A673 (cell line): ENCODE results near the gene DCAF15. TPM values are rescaled to one million over a fixed set of nuclear protein-coding genes. Genes with fewer than 3 reads are reported as not detected.

Experiments
- BruUV-seq: library from RNA; stranded (reverse); fragments of 400-500 nt; replicated peaks from 2 replicates; lab custom pipeline; 2021; lab: Mats Ljungman, UMichigan
- CTCF ChIA-PET: fragments of 300-600 bp; sonication (Branson Sonifier 250); formaldehyde crosslinking; loops from one replicate; lab custom pipeline; 2022; ENCODE audit warnings: antibody characterized with exemption; lab: Charles Lee
- POLR2A ChIA-PET: fragments of 300-600 bp; sonication (Branson Sonifier 250); formaldehyde crosslinking; loops from one replicate; lab custom pipeline; 2022; ENCODE audit warnings: antibody characterized with exemption; ENCODE audit not compliant: low non-redundant PET; lab: Charles Lee
- DNase-seq: peaks from one replicate; pipeline ENCODE4 v3.0.0-alpha.2; 2015; ENCODE audit warnings: low spot score
- H3K27ac ChIP-seq: fragments of 200-600 bp; sonication (generic); 2 replicates; pipeline ENCODE4 v1.5.1; 2016; ENCODE audit warnings: mixed run types, low read depth, mild to moderate bottlenecking, mixed read lengths, antibody characterized with exemption, low read length; ENCODE audit not compliant: poor library complexity, severe bottlenecking
- H3K27me3 ChIP-seq: fragments of 200-600 bp; sonication (generic); replicated peaks from 2 replicates; pipeline ENCODE4 v1.6.1; 2017; ENCODE audit warnings: mixed run types, low read depth, mild to moderate bottlenecking, mixed read lengths, antibody characterized with exemption, low read length; ENCODE audit not compliant: insufficient read depth, poor library complexity
- H3K36me3 ChIP-seq: fragments of 200-600 bp; sonication (generic); 2 replicates; pipeline ENCODE4 v1.6.1; 2016; ENCODE audit warnings: mixed run types, mild to moderate bottlenecking, mixed read lengths, antibody characterized with exemption, low read length; ENCODE audit not compliant: insufficient read depth, poor library complexity, severe bottlenecking
- H3K4me1 ChIP-seq: fragments of 200-600 bp; sonication (generic); 2 replicates; pipeline ENCODE4 v1.6.1; 2017; ENCODE audit warnings: mixed run types, mild to moderate bottlenecking, mixed read lengths, antibody characterized with exemption, low read length; ENCODE audit not compliant: insufficient read depth, poor library complexity, severe bottlenecking
- H3K4me3 ChIP-seq: fragments of 200-600 bp; sonication (generic); 2 replicates; pipeline ENCODE4 v1.5.1; 2016; ENCODE audit warnings: low read depth, mixed run types, mild to moderate bottlenecking, mixed read lengths, low read length; ENCODE audit not compliant: poor library complexity, severe bottlenecking
- H3K9me3 ChIP-seq: fragments of 200-600 bp; sonication (generic); 2 replicates; pipeline ENCODE4 v1.6.1; 2016; ENCODE audit warnings: mixed run types, low read depth, mild to moderate bottlenecking, mixed read lengths, antibody characterized with exemption, low read length; ENCODE audit not compliant: poor library complexity, severe bottlenecking
- EZH2 ChIP-seq: fragments of 200-600 bp; sonication (generic); IDR thresholded peaks from 2 replicates; pipeline ENCODE4 v1.6.1; 2017; ENCODE audit warnings: borderline replicate concordance, low read depth, mild to moderate bottlenecking, mixed read lengths, antibody characterized with exemption, low read length; ENCODE audit not compliant: poor library complexity, severe bottlenecking
- intact Hi-C: fragments of 100-400 bp; cut with micrococcal nuclease; formaldehyde crosslinking; loops from one replicate; pipeline ENCODE4 v1.10.0; 2022; ENCODE audit not compliant: unreplicated experiment
- total RNA-seq: library from RNA; stranded (reverse); gene quantifications from 2 replicates; pipeline ENCODE4 v1.2.3, GENCODE V29; 2021
- TF ChIP-seq, protein P1 (sequence below): fragments of 300-800, 200-600 bp; sonication (generic); conservative IDR thresholded peaks from 2 replicates; pipeline ENCODE4 v1.5.1; 2017; ENCODE audit warnings: low read depth, mild to moderate bottlenecking, antibody characterized with exemption, low read length, moderate library complexity, mixed read lengths

DCAF15 gene
- total RNA-seq, 1 experiment from 2014 or later, result 65.4 TPM

DNA sequence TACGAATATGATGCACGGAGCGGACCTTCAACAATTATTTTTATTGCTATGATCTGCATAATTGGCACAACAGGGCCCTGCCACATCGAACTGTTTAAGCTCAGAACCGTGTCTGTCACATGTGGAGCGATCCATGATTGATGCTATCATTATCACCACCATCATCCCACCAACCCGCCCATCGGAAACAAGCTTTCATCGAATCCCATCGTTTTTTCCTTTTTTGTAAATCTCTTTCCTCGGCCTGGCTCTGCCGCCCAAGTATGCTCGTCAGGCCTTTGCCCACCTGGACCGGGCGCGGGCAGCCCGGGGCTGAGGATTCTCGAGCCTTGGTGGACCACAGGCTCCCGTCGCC, 533 bp upstream of the DCAF15 start:
- no peak for TF ChIP-seq EZH2
- TF ChIP-seq, protein P1, sequence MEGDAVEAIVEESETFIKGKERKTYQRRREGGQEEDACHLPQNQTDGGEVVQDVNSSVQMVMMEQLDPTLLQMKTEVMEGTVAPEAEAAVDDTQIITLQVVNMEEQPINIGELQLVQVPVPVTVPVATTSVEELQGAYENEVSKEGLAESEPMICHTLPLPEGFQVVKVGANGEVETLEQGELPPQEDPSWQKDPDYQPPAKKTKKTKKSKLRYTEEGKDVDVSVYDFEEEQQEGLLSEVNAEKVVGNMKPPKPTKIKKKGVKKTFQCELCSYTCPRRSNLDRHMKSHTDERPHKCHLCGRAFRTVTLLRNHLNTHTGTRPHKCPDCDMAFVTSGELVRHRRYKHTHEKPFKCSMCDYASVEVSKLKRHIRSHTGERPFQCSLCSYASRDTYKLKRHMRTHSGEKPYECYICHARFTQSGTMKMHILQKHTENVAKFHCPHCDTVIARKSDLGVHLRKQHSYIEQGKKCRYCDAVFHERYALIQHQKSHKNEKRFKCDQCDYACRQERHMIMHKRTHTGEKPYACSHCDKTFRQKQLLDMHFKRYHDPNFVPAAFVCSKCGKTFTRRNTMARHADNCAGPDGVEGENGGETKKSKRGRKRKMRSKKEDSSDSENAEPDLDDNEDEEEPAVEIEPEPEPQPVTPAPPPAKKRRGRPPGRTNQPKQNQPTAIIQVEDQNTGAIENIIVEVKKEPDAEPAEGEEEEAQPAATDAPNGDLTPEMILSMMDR, result no peak
- intact Hi-C loops, result no loop called here
- peaks cover 14% of the 10 kb centered on the region for H3K4me1 ChIP-seq
- no peak overlapping the region for H3K27ac ChIP-seq
- no peak for DNase-seq
- no peaks in the 10 kb centered on the region for H3K9me3 ChIP-seq
- H3K27me3 ChIP-seq, result no peaks in the 10 kb centered on the region
- peaks cover 18% of the 10 kb centered on the region for H3K36me3 ChIP-seq
- H3K4me3 ChIP-seq, result peak overlapping the region; percentile 71
- BruUV-seq, result no TSS peak
- POLR2A ChIA-PET, result no interaction called here
- CTCF ChIA-PET, result interaction anchor here (0.7 kb wide), 1 partner anchor 89 kb away, joined by 6 read pairs; no protein-coding TSS in a partner anchor

DNA sequence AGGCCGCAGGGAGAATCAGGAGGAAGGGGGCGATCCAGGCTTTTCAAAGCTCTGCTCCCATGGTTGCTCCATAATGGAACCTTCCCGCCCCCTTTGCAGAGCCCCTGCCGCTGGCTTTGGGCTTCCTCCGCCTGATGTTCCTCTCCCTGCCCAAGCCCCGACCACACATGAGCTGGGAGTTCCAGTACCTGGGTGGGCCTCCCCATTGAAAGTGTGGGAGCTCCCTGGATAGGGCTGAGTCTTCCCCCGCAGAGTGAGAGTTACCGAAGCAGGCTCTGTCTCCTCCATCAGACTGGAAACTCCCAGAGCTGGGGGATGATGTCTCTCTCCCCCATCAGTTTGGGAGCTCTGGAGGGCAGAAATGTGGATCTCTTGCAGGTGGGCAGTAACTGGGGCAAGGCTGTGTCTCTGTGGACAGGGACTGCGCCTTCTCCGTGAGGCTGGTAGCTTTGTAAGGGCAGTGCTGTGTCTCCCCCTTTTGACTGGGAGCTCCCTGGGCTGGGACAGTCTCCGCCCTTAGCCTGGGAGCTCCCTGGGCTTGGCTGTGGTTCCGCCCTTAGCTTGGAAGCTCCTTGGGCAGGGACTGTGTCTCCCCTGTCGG, 722 bp downstream of the DCAF15 start:
- no peaks in the 10 kb centered on the region for H3K27me3 ChIP-seq
- peaks cover 14% of the 10 kb centered on the region for H3K4me1 ChIP-seq
- ChIA-PET CTCF (interaction anchor here (0.6 kb wide), 1 partner anchor 528 kb away, joined by 6 read pairs; no protein-coding TSS in a partner anchor), POLR2A (no interaction called here)
- peak overlapping the region; percentile 71 for H3K4me3 ChIP-seq
- peak; percentile 31 for DNase-seq
- intact Hi-C loops, result no loop called here
- peak overlapping the region; percentile 37 for H3K27ac ChIP-seq
- BruUV-seq, result no TSS peak
- TF ChIP-seq, protein P1, result no peak
- TF ChIP-seq EZH2, result no peak
- no peaks in the 10 kb centered on the region for H3K9me3 ChIP-seq
- peaks cover 25% of the 10 kb centered on the region for H3K36me3 ChIP-seq

DNA sequence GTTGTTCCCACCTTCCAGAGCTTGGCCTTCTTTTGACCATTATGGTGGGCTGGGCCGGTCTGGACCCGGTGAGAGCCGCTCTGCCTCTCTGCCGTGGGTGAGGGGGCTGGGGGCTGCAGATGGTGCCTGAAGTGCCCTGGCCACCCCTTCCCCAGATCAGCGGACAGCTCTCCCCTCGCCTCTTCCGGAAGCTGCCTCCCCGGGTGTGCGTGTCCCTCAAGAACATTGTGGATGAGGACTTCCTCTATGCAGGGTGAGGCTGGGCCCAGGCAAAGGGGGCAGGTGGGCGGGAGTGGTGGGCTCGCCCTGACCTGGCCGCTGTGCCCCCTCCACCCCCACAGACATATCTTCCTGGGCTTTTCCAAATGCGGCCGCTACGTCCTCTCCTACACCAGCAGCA, 1.9 kb downstream of the DCAF15 start:
- H3K27me3 ChIP-seq, result no peaks in the 10 kb centered on the region
- no peaks in the 10 kb centered on the region for H3K9me3 ChIP-seq
- H3K4me3 ChIP-seq, result peak overlapping the region; percentile 71
- H3K27ac ChIP-seq, result no peak overlapping the region
- ChIA-PET CTCF (interaction anchor here (0.7 kb wide), 1 partner anchor 124 kb away, joined by 3 read pairs; no protein-coding TSS in a partner anchor), POLR2A (no interaction called here)
- H3K4me1 ChIP-seq, result peaks cover 14% of the 10 kb centered on the region
- TF ChIP-seq, protein P1, result no peak
- no peak for TF ChIP-seq EZH2
- intact Hi-C loops, result no loop called here
- BruUV-seq, result no TSS peak
- H3K36me3 ChIP-seq, result peaks cover 26% of the 10 kb centered on the region
- no peak for DNase-seq
